ENCODE results near the gene PNPLA1.
A peak's percentile ranks its signal among the peaks of the same experiment; 100 is the strongest.

Gene PNPLA1

GRCh38 chr6:36285187-36285671 is 15.4 kb downstream of the PNPLA1 start:
- DNase-seq (ENCODE audit: low spot score), result peak; percentile 40

DNA sequence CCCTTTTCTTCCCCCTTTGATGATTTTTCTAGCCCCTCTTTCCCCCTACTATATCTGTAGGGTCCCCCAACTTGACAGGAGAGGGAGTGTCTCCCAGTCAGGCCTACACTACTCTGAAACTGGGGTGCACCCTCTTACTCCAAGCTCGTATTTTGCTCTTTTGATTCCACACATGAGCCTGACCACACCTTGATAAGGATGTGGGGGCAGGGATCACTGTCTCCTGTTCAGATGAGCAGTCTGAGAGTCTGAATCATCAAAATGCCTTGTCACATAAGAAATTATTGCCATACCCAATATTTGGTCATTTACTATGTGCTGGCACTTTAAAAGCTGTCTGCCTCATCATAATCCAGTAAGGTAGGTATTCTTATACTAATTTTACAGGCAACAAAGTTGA is 15.9 kb downstream of the PNPLA1 start:
- no peak for DNase-seq (ENCODE audit: low spot score)

DNA sequence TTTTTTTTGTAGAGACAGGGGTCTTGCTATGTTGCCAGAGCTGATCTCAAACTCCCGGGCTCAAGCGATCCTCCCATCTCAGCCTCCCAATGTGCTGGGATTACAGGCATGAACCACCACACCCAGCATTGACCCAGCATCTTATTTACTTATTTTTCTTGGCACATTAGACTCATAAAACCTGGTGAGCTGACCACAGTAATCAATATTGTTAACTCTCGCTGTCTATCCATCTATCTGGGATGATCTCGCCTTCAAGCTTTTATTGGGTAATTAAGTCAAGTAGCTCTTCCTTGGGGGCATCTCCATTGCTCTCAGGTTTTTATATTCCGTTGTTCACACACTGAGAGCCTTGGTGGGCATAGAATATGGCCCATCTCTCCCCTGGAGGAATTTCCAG is 17.0 kb downstream of the PNPLA1 start:
- no peak for DNase-seq (ENCODE audit: low spot score)

GRCh38 chr6:36289281-36289878 is 19.5 kb downstream of the PNPLA1 start:
- no peak for DNase-seq (ENCODE audit: low spot score)

GRCh38 chr6:36290668-36291620 is 21.1 kb downstream of the PNPLA1 start:
- DNase-seq (ENCODE audit: low spot score), result no peak

DNA sequence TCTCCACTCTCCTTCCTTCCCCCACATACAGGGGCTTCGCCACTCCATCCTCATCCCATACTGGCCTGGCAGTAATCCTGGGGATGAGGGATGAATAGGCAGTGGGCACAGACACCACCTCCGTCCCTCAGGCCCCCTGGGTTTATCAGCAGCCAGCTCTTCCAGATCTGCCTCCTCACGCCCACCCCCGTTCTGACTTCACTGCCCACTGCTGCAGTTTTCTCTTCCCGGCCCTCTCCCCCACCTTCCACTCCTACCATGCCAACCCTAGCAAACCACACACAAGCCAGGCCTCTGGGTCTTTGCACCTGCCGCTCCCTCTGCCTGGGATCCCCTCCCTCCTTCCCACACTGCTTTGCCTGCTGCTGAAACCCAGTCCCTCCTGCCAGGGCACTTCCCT is 22.3 kb downstream of the PNPLA1 start:
- no peak for DNase-seq (ENCODE audit: low spot score)

- no peak for DNase-seq (ENCODE audit: low spot score)
Observed at GRCh38 chr6:36296240-36296639, 26.4 kb downstream of the PNPLA1 start.

GRCh38 chr6:36297051-36297450 is 27.2 kb downstream of the PNPLA1 start:
- no peak for DNase-seq (ENCODE audit: low spot score)

DNA sequence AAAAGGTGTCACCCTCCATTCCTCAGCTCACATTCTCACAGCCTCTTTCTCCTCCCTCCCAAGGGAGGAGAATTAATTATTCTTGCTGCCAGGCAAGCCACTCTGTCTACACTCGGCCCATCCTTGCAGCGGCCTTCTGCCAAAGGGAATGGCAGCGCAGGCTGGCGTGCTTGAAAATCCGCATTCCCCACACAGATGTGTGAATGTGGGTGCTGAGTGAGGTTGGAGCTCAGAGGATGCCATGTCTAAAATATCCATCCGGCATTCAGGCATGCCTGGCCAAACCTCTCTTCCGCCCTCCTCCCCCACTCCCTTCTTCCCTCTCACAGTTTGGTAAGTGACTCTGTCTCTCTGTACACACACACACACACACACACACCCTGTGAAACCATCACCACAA is 27.7 kb downstream of the PNPLA1 start:
- DNase-seq (ENCODE audit: low spot score), result no peak

- DNase-seq (ENCODE audit: low spot score), result no peak
Observed at GRCh38 chr6:36298027-36298426, 28.2 kb downstream of the PNPLA1 start.

GRCh38 chr6:36301085-36301658 is 31.3 kb downstream of the PNPLA1 start:
- no peak for DNase-seq (ENCODE audit: low spot score)

GRCh38 chr6:36301781-36302180 is 31.9 kb downstream of the PNPLA1 start:
- no peak for DNase-seq (ENCODE audit: low spot score)

DNA sequence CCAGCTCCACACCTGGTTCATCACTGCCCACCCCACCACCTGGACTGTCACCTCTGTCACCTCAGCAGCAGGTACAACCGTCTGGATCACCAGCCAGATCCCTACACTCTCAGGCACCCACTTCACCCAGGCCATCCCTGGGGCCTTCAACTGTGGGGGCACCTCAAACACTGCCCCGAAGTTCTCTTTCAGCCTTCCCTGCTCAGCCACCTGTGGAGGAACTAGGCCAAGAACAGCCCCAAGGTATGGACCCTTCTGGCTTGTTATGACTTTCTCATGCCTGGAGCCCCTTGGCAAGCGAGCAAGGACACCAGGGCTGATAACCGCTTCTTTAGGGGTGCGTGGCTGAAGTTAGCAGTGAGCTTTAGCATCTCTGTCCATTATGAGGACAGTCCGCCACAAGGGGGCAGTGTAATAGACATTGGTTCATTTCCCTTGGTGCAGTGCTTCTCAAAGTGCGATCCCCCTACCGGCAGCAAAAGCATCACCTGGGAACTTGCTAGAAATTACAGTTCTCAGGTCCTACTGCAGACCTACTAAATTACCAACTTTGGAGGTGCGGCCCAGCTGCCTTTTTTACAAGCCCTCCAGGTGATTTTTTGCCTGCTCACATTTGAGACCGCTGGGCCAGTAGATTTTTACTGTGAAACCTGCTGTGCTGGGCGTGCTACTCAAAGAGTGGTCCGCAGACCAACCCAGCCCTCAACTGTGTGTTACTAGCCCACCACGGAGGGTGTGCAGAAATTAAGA is 32.5 kb downstream of the PNPLA1 start:
- DNase-seq (ENCODE audit: low spot score), result peak; percentile 88

- no peak for DNase-seq (ENCODE audit: low spot score)
Observed at GRCh38 chr6:36305885-36306284, 36.0 kb downstream of the PNPLA1 start.

DNA sequence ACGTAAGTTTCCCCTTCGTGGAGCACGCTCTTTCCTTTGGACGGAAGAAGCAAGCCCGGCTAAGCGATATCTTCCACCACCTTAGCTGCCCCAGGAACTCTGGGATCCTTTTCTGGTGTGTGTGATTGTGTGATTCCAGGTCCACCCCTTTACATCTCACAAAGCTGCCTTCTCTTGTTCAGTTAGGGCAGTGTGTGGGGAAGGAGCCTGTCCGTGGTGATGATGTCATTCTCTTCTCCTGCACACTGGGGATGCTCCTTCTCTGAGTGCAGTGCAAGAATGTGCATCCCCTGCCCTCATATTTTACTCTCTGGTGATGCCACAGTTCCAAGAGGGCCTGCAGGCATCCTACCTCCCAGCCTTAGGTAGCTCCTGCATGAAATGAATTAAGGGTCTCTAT is 36.5 kb downstream of the PNPLA1 start:
- no peak for DNase-seq (ENCODE audit: low spot score)

GRCh38 chr6:36308514-36308913 is 38.7 kb downstream of the PNPLA1 start:
- DNase-seq (ENCODE audit: low spot score), result no peak

GRCh38 chr6:36309203-36309602 is 39.3 kb downstream of the PNPLA1 start:
- DNase-seq (ENCODE audit: low spot score), result no peak

GRCh38 chr6:36309900-36310299 is 40.0 kb downstream of the PNPLA1 start:
- DNase-seq (ENCODE audit: low spot score), result no peak

DNA sequence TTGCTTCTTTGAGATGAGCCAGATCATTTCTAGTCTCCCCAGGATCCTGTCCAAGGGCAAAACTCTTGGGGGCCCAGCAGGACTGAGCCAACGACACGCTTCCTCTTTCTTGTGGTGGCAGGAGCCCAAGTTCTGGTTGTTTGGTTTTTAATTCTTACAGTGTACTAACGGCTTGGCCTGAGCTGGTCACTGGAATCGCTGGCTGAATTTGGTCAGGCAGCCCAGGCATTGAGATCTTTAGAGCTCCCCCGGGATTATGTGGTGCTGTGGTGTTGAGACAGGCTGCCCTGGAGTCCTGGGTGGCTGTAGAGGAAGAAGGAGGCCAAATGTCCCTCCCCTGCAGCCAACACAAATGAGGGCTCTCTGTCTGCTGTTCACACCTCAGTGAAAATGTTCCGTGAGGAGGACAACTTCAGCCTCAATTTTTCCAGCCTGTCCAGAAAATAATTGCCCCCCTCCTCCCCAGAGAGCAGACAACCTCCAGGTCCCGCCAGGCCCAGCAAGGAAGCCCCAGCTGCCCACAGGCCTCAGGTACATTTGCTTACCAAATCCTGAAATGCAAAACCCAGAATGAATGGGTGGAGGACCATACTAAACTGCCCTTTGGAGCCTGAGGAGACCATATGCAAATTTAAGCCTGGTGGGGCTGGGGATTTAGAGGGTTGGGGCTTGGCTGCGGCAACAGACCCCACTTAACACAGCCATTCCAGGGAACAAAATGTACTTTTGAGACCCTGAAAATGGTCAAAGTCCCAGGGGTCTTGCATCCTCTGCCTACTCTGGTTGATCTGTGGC is 43.2 kb downstream of the PNPLA1 start:
- no peak for DNase-seq (ENCODE audit: low spot score)

- no peak for DNase-seq (ENCODE audit: low spot score)
Observed at GRCh38 chr6:36313649-36313936, 43.7 kb downstream of the PNPLA1 start.

DNA sequence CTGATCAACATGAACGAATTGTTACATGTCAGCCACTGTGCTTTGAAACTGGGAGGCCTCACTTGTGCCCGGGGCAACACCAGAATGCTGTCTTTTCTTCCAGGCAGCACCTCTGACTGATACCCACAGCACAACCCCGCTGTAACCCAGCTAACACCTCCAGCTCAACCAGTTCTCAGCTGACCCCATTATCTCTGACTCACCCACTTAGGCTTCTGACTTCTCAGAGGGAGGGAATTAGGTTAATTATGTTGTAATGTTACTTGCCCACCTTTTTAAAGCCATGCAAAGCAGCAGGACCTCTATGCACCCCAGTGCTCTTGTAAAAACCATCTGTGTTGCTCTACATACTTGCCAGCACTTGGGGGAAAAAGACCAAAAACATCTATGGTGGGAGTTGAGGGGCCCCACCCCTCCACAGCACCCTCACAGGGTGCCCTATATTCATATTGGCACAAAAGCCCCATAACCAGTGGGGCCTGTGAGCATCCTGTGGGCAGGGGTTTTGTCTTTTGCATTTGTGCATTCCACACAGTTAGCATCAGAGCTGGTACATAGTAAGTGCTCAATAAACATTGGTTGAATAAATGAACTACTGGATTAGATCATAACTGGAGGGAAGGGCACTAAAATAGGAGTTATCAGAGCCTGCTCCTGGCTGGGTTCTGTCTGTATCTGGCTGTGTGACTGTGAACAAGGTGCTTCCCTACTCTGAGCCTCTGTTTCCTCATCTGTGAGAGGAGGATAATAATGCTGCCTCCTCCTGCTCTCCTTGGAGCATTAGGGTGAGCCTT is 44.6 kb downstream of the PNPLA1 start:
- DNase-seq (ENCODE audit: low spot score), result no peak
